Glutamatergic neuron (in vitro differentiated cells): ENCODE measurements around the gene CCDC74A. TPM values are rescaled to one million over a fixed set of nuclear protein-coding genes. Genes with fewer than 3 reads are reported as not detected.
A peak's percentile ranks its signal among the peaks of the same experiment; 100 is the strongest.
"Not testable (repeated sequence)": the region's sequence is repeated elsewhere in the genome, so short reads cannot be mapped to it uniquely, and the experiment has no call there.

Source experiments
- DNase-seq: peaks from one replicate; pipeline ENCODE4 v3.0.0; 2022
- H3K27ac Mint-ChIP-seq: one replicate; pipeline ENCODE4 v1.8.0; 2020; ENCODE audit warnings: mild to moderate bottlenecking, mixed read lengths, inconsistent platforms; ENCODE audit not compliant: unreplicated experiment
- H3K27me3 Mint-ChIP-seq: one replicate; pipeline ENCODE4 v1.8.0; 2020; ENCODE audit warnings: mild to moderate bottlenecking, moderate library complexity, mixed read lengths, inconsistent platforms; ENCODE audit not compliant: unreplicated experiment
- H3K36me3 Mint-ChIP-seq: one replicate; pipeline ENCODE4 v1.8.0; 2020; ENCODE audit warnings: mild to moderate bottlenecking, mixed read lengths, inconsistent platforms; ENCODE audit not compliant: unreplicated experiment
- H3K4me1 Mint-ChIP-seq: one replicate; pipeline ENCODE4 v1.8.0; 2020; ENCODE audit warnings: mild to moderate bottlenecking, low read depth, mixed read lengths, inconsistent platforms; ENCODE audit not compliant: unreplicated experiment
- H3K4me3 Mint-ChIP-seq: one replicate; pipeline ENCODE4 v1.8.0; 2020; ENCODE audit warnings: mild to moderate bottlenecking, mixed read lengths, inconsistent platforms; ENCODE audit not compliant: unreplicated experiment
- H3K9me3 Mint-ChIP-seq: one replicate; pipeline ENCODE4 v1.8.0; 2020; ENCODE audit warnings: mild to moderate bottlenecking, moderate library complexity, mixed read lengths, inconsistent platforms; ENCODE audit not compliant: unreplicated experiment
- total RNA-seq: library from RNA; stranded (reverse); fragmentation: NEBNext Ultra II Directional; extraction: Animal tissue kit (Norgen Biotek cat#: 25700); gene quantifications from one replicate; pipeline ENCODE4 v1.2.1, GENCODE V29; 2021; ENCODE audit not compliant: unreplicated experiment
- TF ChIP-seq, protein P1 (sequence below): fragments of 200-600 bp; sonication (generic); IDR thresholded peaks from one replicate; pipeline ENCODE4 v1.5.0; 2021; ENCODE audit not compliant: partially characterized antibody, unreplicated experiment

CCDC74A gene
- total RNA-seq, 1 donor from 2014 or later = 0.54 TPM

DNA sequence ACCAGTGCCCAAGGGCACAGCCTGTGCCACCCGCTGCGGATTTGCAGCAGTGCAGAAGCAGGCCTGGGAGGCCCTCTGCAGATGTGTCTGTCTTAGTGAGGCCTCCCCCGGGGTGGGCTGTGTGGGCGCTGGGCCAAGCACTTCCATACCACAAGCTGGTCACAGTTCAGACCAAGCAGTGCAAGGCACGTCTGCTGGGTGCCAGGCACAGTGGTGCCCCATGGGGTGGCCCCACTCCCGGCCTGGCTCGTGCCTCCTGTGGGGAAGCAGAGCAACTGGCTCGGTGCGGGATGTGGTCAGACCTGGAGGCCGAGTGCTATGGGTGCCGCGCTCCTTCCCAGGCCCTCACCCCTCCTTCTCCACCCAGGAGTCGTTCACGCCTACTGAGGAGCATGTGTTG lies 12.5 kb upstream of the CCDC74A start:
- H3K9me3 Mint-ChIP-seq, H3K4me1 Mint-ChIP-seq, DNase-seq, H3K4me3 Mint-ChIP-seq, H3K27me3 Mint-ChIP-seq, H3K36me3 Mint-ChIP-seq, H3K27ac Mint-ChIP-seq: not testable (repeated sequence)

DNA sequence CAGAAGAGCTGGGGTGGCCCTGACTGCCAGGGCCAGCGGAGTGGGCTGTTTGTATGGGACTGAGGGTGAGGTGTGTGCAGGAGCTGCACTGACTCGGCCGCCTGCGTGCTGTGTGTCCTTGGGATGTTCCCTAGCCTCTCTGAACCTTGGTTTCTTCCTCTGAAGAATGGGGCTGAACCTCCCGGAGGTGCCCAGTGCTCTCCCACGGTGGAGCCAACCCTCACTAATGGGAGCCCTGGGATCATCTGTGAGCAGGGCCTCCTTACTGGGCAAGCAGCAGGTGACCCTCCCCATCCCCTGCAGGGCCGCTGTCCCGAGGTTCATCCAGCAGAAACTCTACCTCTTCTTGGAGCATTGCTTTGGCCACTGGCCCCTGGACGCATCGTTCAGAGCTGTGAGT lies 11.7 kb upstream of the CCDC74A start:
- TF ChIP-seq, protein P1, sequence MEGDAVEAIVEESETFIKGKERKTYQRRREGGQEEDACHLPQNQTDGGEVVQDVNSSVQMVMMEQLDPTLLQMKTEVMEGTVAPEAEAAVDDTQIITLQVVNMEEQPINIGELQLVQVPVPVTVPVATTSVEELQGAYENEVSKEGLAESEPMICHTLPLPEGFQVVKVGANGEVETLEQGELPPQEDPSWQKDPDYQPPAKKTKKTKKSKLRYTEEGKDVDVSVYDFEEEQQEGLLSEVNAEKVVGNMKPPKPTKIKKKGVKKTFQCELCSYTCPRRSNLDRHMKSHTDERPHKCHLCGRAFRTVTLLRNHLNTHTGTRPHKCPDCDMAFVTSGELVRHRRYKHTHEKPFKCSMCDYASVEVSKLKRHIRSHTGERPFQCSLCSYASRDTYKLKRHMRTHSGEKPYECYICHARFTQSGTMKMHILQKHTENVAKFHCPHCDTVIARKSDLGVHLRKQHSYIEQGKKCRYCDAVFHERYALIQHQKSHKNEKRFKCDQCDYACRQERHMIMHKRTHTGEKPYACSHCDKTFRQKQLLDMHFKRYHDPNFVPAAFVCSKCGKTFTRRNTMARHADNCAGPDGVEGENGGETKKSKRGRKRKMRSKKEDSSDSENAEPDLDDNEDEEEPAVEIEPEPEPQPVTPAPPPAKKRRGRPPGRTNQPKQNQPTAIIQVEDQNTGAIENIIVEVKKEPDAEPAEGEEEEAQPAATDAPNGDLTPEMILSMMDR = no peak
- Mint-ChIP-seq H3K36me3 (no peaks in the 10 kb centered on the region), H3K9me3 (no peaks in the 10 kb centered on the region), H3K27ac (no peak overlapping the region), H3K4me1 (no peaks in the 10 kb centered on the region), H3K4me3 (no peak overlapping the region), H3K27me3 (no peaks in the 10 kb centered on the region)
- DNase-seq = no peak

DNA sequence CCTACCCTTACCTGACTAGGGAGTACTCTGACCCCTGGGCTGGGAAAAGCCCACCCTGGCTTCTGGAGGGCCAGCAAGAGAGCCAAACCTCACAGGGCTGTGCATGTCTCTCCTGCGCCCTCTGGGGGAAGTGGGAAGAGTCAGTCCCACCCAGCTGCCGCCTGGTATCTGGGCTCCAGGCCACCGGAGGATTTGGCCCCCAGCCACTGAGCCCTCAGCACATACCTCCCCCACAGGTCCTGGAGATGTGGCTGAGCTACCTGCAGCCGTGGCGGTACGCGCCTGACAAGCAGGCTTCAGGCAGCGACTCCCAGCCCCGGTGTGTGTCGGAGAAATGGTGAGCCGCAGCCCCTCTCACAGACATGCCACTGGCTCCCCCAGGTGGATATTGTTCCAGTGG lies 11.1 kb upstream of the CCDC74A start:
- not testable (repeated sequence) for H3K27ac Mint-ChIP-seq, H3K36me3 Mint-ChIP-seq, H3K27me3 Mint-ChIP-seq, H3K4me3 Mint-ChIP-seq, H3K4me1 Mint-ChIP-seq, H3K9me3 Mint-ChIP-seq
- peak; percentile 40 for DNase-seq

DNA sequence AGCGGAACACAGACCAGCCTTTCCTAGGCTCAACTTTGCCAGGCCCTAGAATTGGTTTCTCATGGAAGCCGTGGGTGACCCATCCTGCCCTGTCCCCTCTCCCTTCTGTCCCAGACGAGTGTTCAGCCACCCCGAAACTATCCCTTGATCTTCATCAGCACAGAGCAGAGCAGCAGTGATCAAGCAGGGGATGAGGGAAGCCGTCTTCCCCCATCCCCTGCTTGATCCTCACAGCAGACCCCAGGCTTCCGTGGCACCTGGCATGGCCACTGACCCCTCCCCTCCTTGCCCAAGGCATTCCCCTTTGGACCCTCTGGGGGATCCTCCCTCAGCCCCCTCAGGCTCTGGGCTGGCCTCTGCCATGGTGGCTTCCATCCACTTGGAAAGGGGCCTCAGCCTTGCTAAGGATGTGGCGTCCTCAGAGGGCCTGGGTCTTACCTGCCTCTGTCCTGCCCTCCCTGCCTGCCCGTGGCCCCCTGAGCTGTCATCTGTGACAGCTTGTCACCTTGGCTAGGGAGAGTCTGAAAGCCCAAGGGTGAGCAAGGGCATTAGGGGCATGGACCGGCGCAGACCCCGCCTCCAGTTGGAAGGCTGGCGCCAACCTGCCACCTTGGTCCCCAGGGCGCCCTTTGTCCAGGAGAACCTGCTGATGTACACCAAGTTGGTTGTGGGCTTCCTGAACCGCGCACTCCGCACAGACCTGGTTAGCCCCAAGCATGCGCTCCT lies 10.4 kb upstream of the CCDC74A start:
- H3K27ac Mint-ChIP-seq = no peak overlapping the region
- H3K4me1 Mint-ChIP-seq = no peaks in the 10 kb centered on the region
- H3K36me3 Mint-ChIP-seq = no peaks in the 10 kb centered on the region
- TF ChIP-seq, protein P1 = no peak
- no peak for DNase-seq
- H3K9me3 Mint-ChIP-seq = no peaks in the 10 kb centered on the region
- no peak overlapping the region for H3K4me3 Mint-ChIP-seq
- H3K27me3 Mint-ChIP-seq = no peaks in the 10 kb centered on the region

DNA sequence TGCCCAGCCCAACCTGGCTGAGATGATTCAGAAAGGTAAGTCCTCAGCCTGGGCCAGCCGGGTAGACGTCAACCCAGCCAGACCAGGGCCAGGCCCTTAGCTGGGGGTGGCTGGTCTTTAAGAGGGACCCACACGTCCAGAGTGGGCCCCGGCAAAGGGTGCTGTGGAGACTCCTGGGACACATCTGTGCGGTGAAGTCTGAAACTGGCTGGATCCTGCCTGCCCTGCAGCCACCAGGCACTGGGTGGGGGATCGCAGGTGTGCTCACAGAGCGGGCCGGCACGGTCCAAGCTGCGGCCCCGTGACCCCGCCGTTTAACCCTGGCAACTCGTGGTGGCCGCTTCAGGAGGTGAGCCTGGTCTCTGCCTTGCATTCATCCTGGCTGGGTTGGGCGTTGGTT lies 9.8 kb upstream of the CCDC74A start:
- H3K4me3 Mint-ChIP-seq, H3K36me3 Mint-ChIP-seq, DNase-seq, H3K4me1 Mint-ChIP-seq, H3K27ac Mint-ChIP-seq, H3K9me3 Mint-ChIP-seq, H3K27me3 Mint-ChIP-seq: not testable (repeated sequence)

DNA sequence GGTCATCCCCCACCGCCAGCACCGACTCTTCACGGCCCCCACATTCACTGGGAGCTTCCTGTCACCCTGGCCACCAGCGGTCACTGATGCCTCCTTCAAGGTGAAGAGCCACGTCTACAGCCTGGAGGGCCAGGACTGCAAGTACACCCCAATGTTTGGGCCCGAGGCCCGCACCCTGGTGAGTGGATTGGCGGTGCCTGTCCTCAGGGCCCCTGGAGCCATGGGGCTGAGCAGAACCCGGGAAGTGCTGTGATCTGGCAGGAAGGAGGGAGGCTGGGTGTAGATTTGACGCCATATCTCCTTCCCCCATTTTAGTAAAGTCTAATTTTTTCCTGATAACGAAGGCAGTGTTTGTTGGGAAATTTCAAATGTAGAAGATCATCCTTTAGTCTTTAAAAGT lies 9.2 kb upstream of the CCDC74A start:
- H3K4me1 Mint-ChIP-seq, H3K36me3 Mint-ChIP-seq, H3K27me3 Mint-ChIP-seq, H3K27ac Mint-ChIP-seq, H3K9me3 Mint-ChIP-seq, H3K4me3 Mint-ChIP-seq, DNase-seq: not testable (repeated sequence)

DNA sequence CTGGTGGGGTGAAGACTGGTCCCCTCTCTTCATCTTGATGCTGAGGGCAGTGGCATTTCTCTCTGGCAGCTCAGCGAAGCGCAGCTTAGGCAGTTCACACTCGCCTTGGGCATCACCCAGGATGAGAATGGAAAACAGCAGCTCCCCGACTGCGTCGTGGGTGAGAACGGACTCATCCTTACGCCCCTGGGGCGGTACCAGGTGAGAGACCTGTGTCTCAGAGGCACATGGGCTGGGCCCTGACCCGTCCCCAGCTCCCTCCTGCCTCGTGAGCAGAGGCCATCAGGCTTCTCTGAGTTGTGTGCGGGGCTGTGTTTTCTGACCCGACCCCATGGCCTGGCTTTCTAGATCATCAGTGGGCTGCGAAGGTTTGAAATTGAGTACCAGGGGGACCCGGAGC lies 8.2 kb upstream of the CCDC74A start:
- no peak for DNase-seq
- Mint-ChIP-seq H3K4me1 (no peaks in the 10 kb centered on the region), H3K36me3 (no peaks in the 10 kb centered on the region), H3K4me3 (no peak overlapping the region), H3K27me3 (no peaks in the 10 kb centered on the region), H3K27ac (no peak overlapping the region), H3K9me3 (no peaks in the 10 kb centered on the region)
- TF ChIP-seq, protein P1 = no peak

DNA sequence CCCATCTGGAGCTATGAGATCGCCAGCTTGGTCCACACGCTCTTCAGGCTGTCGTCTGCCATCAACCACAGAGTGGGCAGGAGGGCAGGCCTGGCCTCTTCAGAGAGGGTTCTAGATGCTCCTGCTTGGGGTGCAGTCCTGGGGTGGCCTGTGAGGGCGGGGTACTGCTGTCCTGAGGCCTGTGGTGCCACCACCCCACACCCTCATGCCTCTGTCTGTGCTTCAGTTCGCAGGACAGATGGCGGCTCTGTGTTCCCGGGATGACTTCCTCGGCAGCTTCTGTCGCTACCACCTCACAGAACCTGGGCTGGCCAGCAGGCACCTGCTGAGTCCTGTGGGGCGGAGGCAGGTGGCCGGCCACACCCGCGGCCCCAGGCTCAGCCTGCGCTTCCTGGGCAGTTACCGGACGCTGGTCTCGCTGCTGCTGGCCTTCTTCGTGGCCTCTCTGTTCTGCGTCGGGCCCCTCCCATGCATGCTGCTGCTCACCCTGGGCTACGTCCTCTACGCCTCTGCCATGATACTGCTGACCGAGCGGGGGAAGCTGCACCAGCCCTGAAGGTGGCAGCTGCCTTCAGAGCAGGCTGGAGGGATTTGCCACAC lies 7.7 kb upstream of the CCDC74A start:
- not testable (repeated sequence) for H3K27me3 Mint-ChIP-seq, H3K4me1 Mint-ChIP-seq, H3K4me3 Mint-ChIP-seq, H3K27ac Mint-ChIP-seq, H3K9me3 Mint-ChIP-seq, H3K36me3 Mint-ChIP-seq, DNase-seq
